ENCODE data around the gene MYOT. TPM values are rescaled to one million over a fixed set of nuclear protein-coding genes. Genes with fewer than 3 reads are reported as not detected.

MYOT gene
- total RNA-seq, 1 experiment from 2014 or later, result not detected

GRCh38 chr5:137935190-137935589 is 67.5 kb downstream of the MYOT start:
- no peaks in the 10 kb centered on the region for H4K20me1 ChIP-seq (ENCODE audit: insufficient read depth)
- no TSS peak for BruUV-seq (replicated peaks)
- intact Hi-C loops (cut with micrococcal nuclease; ENCODE audit: unreplicated experiment), result no loop called here
- ChIA-PET CTCF (no interaction called here), POLR2A (ENCODE audit: unreplicated experiment) (no interaction called here)
- TF ChIP-seq EZH2 (IDR thresholded peaks at IDR 0.05; ENCODE audit: low read depth) (no peak), CTCF (conservative IDR thresholded peaks at IDR 0.05) (no peak)
- no peak overlapping the region for H3K4me3 ChIP-seq
- H3K79me2 ChIP-seq (ENCODE audit: low read depth), result no peaks in the 10 kb centered on the region
- no peaks in the 10 kb centered on the region; the same call in 1 of the 2 replicates for H3K9me2 ChIP-seq (ENCODE audit: insufficient read depth)
- H3K9me3 ChIP-seq (ENCODE audit: insufficient read depth, low read depth), result no peaks in the 10 kb centered on the region
- H3F3A ChIP-seq (ENCODE audit: insufficient read depth, low read depth), result no peaks in the 10 kb centered on the region
- 0 out of 2 replicates have a peak, but pooled peaks cover 17% of the 10 kb centered on the region for H3K36me3 ChIP-seq (ENCODE audit: low read depth)
- no peaks in the 10 kb centered on the region for H3K4me1 ChIP-seq (replicated peaks; ENCODE audit: insufficient read depth)
- H3K4me2 ChIP-seq, result no peak overlapping the region
- H3K27ac ChIP-seq, result no peak overlapping the region
- no peak overlapping the region for H2AFZ ChIP-seq
- H3K27me3 ChIP-seq (ENCODE audit: insufficient read depth, low read depth), result no peaks in the 10 kb centered on the region
- no peak for DNase-seq

- H3F3A ChIP-seq (ENCODE audit: insufficient read depth, low read depth), result no peaks in the 10 kb centered on the region
- H3K4me1 ChIP-seq (replicated peaks; ENCODE audit: insufficient read depth), result no peaks in the 10 kb centered on the region
- H3K27me3 ChIP-seq (ENCODE audit: insufficient read depth, low read depth), result no peaks in the 10 kb centered on the region
- no peaks in the 10 kb centered on the region for H4K20me1 ChIP-seq (ENCODE audit: insufficient read depth)
- H3K9me3 ChIP-seq (ENCODE audit: insufficient read depth, low read depth), result no peaks in the 10 kb centered on the region
- 0 out of 2 replicates have a peak, but pooled peaks cover 17% of the 10 kb centered on the region for H3K36me3 ChIP-seq (ENCODE audit: low read depth)
- H3K79me2 ChIP-seq (ENCODE audit: low read depth), result no peaks in the 10 kb centered on the region
- no peak for DNase-seq
- ChIA-PET POLR2A (ENCODE audit: unreplicated experiment) (no interaction called here), CTCF (no interaction called here)
- no peak overlapping the region for H2AFZ ChIP-seq
- no peaks in the 10 kb centered on the region; the same call in 1 of the 2 replicates for H3K9me2 ChIP-seq (ENCODE audit: insufficient read depth)
- no peak overlapping the region for H3K4me2 ChIP-seq
- no TSS peak for BruUV-seq (replicated peaks)
- H3K27ac ChIP-seq, result no peak overlapping the region
- H3K4me3 ChIP-seq, result no peak overlapping the region
- TF ChIP-seq EZH2 (IDR thresholded peaks at IDR 0.05; ENCODE audit: low read depth), result no peak
- no peak for TF ChIP-seq CTCF (conservative IDR thresholded peaks at IDR 0.05)
- intact Hi-C loops (cut with micrococcal nuclease; ENCODE audit: unreplicated experiment), result no loop called here
These were observed 68.0 kb downstream of the MYOT start for GRCh38 chr5:137935694-137936093.

Other genes with a start within 250 kb of the MYOT start
- 13.6 and 15.2 TPM in 2 replicates for gene KLHL3, start 131.8 kb upstream of the MYOT start, total RNA-seq (2021)
- gene HNRNPA0, start 113.5 kb upstream of the MYOT start, total RNA-seq (2021), result 27.8 and 32.2 TPM in 2 replicates
- 0.46 and 0.50 TPM in 2 replicates for gene PKD2L2, start 21.6 kb downstream of the MYOT start, total RNA-seq (2021)
- 23.8 and 25.1 TPM in 2 replicates for gene FAM13B, start 165.2 kb downstream of the MYOT start, total RNA-seq (2021)
- gene WNT8A, start 216.2 kb downstream of the MYOT start, total RNA-seq (2021), result 0.35 TPM in 1 of 2 replicates, not detected in the other